Stomach (tissue), 9 donors: ENCODE data around the gene CHCHD6. TPM values are rescaled to one million over a fixed set of nuclear protein-coding genes. Genes with fewer than 3 reads are reported as not detected.

Experiments used
- DNase-seq, 2 donors: peaks; one replicate each; pipeline versions ENCODE4 v3.0.0 to v3.0.0-alpha.2; 2013 to 2019
- H3K27ac ChIP-seq, 5 donors: fragments of 200-600 bp in 4 of 5; sonication (generic) in 4 of 5; one replicate each; pipeline ENCODE4 v1.5.1; 2013 to 2019; ENCODE audit warnings: mild to moderate bottlenecking in 1 of 5, moderate library complexity in 1 of 5
- H3K27me3 ChIP-seq, 3 donors: fragments of 200-600 bp; sonication (generic); one replicate each; pipeline ENCODE4 v1.5.1; 2017 to 2019; ENCODE audit warnings: mixed run types in 1 of 3
- H3K36me3 ChIP-seq, 4 donors: fragments of 200-600 bp; sonication (generic); 1 replicate in 3 of 4; 2 replicates in 1 of 4; pipeline ENCODE4 v1.5.1; 2016 to 2019
- H3K4me1 ChIP-seq, 4 donors: fragments of 200-600 bp; sonication (generic); one replicate each; pipeline ENCODE4 v1.5.1; 2016 to 2019
- H3K4me3 ChIP-seq, 4 donors: fragments of 200-600 bp; sonication (generic) in 3 of 4; one replicate each; pipeline ENCODE4 v1.5.1; 2016 to 2019; ENCODE audit warnings: mild to moderate bottlenecking in 1 of 4
- H3K9me3 ChIP-seq, 4 donors: fragments of 200-600 bp; sonication (generic); one replicate each; pipeline ENCODE4 v1.5.1; 2016 to 2019
- CTCF ChIP-seq, 7 experiments: fragments of 450-650 bp in 4 of 7; fragments of 200-600 bp in 3 of 7; sonication (generic) in 3 of 7; IDR thresholded peaks; one replicate each; pipeline ENCODE4 v1.5.1; 2016 to 2019; ENCODE audit warnings: antibody characterized with exemption in 7 of 7, control low read depth in 2 of 7, mild to moderate bottlenecking in 1 of 7
- EP300 ChIP-seq: sonication (generic); formaldehyde crosslinking; IDR thresholded peaks from one replicate; pipeline ENCODE4 v1.6.1; 2017; ENCODE audit warnings: antibody characterized with exemption
- POLR2A ChIP-seq, 4 donors: fragments of 450-650 bp; IDR thresholded peaks; one replicate each; pipeline ENCODE4 v1.6.1; 2016; ENCODE audit warnings: antibody characterized with exemption in 4 of 4, control low read depth in 2 of 4, mild to moderate bottlenecking in 1 of 4, moderate library complexity in 1 of 4
- POLR2AphosphoS5 ChIP-seq, 3 donors: sonication (generic); formaldehyde crosslinking; IDR thresholded peaks; one replicate each; pipeline ENCODE4 v1.6.1; 2016; ENCODE audit warnings: antibody characterized with exemption in 3 of 3
- WGBS, 5 donors: extraction: QIAGEN DNeasy Blood & Tissue Kit in 3 of 5; methylation state at CpG; one replicate each; pipeline versions ENCODE4 v1.1.5 to v1.1.7; 2013 to 2018; 5-methylcytosine and 5-hydroxymethylcytosine counted together
- intact Hi-C: fragments of 100-400 bp; cut with DNase I; formaldehyde crosslinking; loops from one replicate; pipeline ENCODE4 v1.15.1; 2023; ENCODE audit warnings: low total_unique reads
- polyA plus RNA-seq, 3 donors: library from polyadenylated mRNA; stranded (reverse); fragments of 200-250 nt; gene quantifications; one replicate each; pipeline ENCODE4 v1.2.3, GENCODE V29; 2013
- total RNA-seq, 5 donors: library from RNA; depleted of rRNA; stranded (reverse); fragments of >200 nt; gene quantifications; one replicate each; pipeline versions ENCODE4 v1.1.0 to v1.2.3, GENCODE V29; 2014 to 2016
- donor health status: healthy with polysubstance abuse.
- donor health status: Bipolar disorder and iron deficiency.
- donor health status: healthy.

The CHCHD6 gene
- total and polyA plus RNA-seq, 8 donors = 4.0 to 40.8 (median 11.9) TPM; not detected in 1

DNA sequence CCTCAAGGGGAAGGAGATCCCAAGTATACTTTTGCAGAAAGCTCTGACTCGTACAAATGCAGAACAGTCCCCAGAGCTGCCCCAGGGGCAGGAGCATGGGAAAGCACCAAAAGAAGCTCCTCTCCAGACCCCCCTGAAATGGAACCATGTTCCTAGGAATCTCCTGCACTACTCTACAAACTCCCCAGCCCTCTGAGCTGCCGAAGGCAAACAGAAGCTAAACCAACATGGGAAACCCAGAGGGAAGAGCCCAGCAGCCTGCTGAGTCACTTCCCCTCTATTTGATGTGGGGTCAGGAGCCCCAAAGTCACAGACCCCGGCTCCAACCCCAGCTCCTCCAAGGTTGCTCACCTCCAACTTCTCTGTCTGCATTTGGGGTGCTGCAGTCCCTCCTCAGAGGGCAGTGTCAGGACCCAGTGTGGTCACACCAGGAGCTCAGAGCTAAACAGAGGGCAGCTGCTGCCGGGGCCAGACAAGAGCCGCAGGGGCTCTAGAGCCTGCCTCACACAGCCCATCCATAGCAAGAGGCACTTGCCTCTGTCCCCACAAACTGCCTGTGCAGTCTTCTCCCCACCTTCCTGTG lies 275.1 kb downstream of the CHCHD6 start:
- DNase-seq = no peak
- intact Hi-C loops = no loop called here
- Histone ChIP-seq H3K27ac (no peak overlapping the region), H3K4me3 (no peak overlapping the region), H3K36me3 (no peaks in the 10 kb centered on the region), H3K4me1 (peaks cover 13 to 17% (median 16%) of the 10 kb centered on the region in 4 donors), H3K27me3 (peaks cover 0 to 31% (median 0%) of the 10 kb centered on the region in 3 donors), H3K9me3 (peaks cover 8 to 13% (median 12%) of the 10 kb centered on the region in 4 donors)
- 38 to 47% (median 46%) methylated on average over 5 of the region's 5 CpGs for WGBS, 5 donors
- no peak for TF ChIP-seq CTCF (IDR thresholded peaks at IDR 0.05)
- no peak for TF ChIP-seq POLR2A (IDR thresholded peaks at IDR 0.05)
- TF ChIP-seq POLR2AphosphoS5 (IDR thresholded peaks at IDR 0.05) = no peak
- no peak for TF ChIP-seq EP300

- Histone ChIP-seq H3K9me3 (peaks cover 0 to 3% (median under 1%) of the 10 kb centered on the region in 4 donors), H3K27me3 (peaks cover 0 to 35% (median 0%) of the 10 kb centered on the region in 3 donors), H3K27ac (no peak overlapping the region), H3K36me3 (no peaks in the 10 kb centered on the region), H3K4me1 (peaks cover 19 to 29% (median 26%) of the 10 kb centered on the region in 4 donors), H3K4me3 (no peak overlapping the region)
- no peak for TF ChIP-seq POLR2AphosphoS5 (IDR thresholded peaks at IDR 0.05)
- no peak for TF ChIP-seq CTCF (IDR thresholded peaks at IDR 0.05)
- no peak for TF ChIP-seq EP300
- no peak for TF ChIP-seq POLR2A (IDR thresholded peaks at IDR 0.05)
- DNase-seq = no peak
- intact Hi-C loops = loop anchor here (5.0 kb wide), 1 partner anchor 228 kb away; no protein-coding TSS in a partner anchor
- 84 to 86% (median 86%) methylated on average over 15 of the region's 15 CpGs for WGBS, 5 donors
Observed at GRCh38 chr3:126980266-126980811, 276.3 kb downstream of the CHCHD6 start.

- H3K4me1 ChIP-seq = peaks cover 19 to 43% (median 34%) of the 10 kb centered on the region in 4 donors
- H3K27ac ChIP-seq = peak overlapping the region; percentile 49 to 87 (median 83)
- intact Hi-C loops = loop anchor here (5.0 kb wide), 1 partner anchor 230 kb away; no protein-coding TSS in a partner anchor
- H3K4me3 ChIP-seq = peak overlapping the region; percentile 41 to 59 (median 54)
- no peak for TF ChIP-seq POLR2A (IDR thresholded peaks at IDR 0.05)
- no peak for TF ChIP-seq EP300
- no peak for TF ChIP-seq POLR2AphosphoS5 (IDR thresholded peaks at IDR 0.05)
- TF ChIP-seq CTCF (IDR thresholded peaks at IDR 0.05) = no peak
- H3K27me3 ChIP-seq = peaks cover 0 to 35% (median 0%) of the 10 kb centered on the region in 3 donors
- WGBS, 5 donors = 2 to 29% (median 4%) methylated on average over 3 to 12 of the region's 12 CpGs
- DNase-seq = no peak
- H3K9me3 ChIP-seq = no peaks in the 10 kb centered on the region
- H3K36me3 ChIP-seq = no peaks in the 10 kb centered on the region
Observed at GRCh38 chr3:126982126-126982470, 278.1 kb downstream of the CHCHD6 start.

DNA sequence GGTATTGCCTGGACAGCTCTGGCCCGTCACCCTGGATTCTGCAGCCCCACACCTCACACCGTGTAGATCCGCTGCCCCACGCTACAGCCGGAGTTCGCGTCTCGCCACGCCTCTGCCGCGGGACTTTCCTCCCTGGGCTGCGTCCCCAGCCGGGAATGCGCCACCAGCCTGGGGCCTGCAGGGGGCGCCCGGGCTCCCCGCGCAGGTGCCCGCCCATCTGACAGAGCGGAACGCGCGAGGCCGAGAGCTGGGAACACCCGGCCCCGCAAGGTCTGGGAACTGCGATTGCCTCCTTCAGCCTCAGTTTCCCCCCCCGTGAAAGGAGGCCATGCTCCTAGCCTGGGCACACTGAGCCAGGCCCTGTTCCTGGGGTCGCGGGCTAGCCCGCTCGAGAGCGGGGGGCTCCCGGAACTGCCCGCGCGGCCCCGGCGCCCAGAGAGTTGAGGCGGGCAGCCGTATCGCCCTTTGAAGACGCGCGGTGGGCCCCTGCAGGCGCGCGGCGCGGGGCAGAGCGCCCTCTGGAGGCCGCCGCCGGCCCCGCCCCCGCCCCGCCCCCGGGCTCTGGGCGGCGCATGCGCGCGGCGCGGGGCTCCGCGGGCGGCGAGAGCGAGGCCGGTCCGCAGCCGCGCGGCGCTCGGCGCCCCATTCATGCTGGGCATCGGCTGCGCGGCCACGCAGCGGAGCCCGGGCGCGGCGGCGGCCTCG lies 278.6 kb downstream of the CHCHD6 start, which contains the start of gene PLXNA1:
Gene PLXNA1, plus strand, starts transcription at position 645 of the 705 bp plus-strand sequence. CDS start 5,479 bp downstream, outside the sequence.
- peak; percentile 81 to 89 for DNase-seq
- no peaks in the 10 kb centered on the region for H3K36me3 ChIP-seq
- WGBS, 5 donors = 0 to 1% (median 1%) methylated on average over 55 to 89 of the region's 89 CpGs; no CpG with 5 or more reads in 2 of the 5 donors
- peak within 1 kb of the TSS; percentile 49 to 87 (median 83) for H3K27ac ChIP-seq
- peaks cover 0 to 35% (median 0%) of the 10 kb centered on the region in 3 donors for H3K27me3 ChIP-seq
- H3K4me1 ChIP-seq = peaks cover 19 to 43% (median 34%) of the 10 kb centered on the region in 4 donors
- TF ChIP-seq CTCF (IDR thresholded peaks at IDR 0.05) (peak in 5 of 7 experiments; percentile 79 to 93 (median 89)), POLR2AphosphoS5 (IDR thresholded peaks at IDR 0.05) (no peak), POLR2A (IDR thresholded peaks at IDR 0.05) (no peak), EP300 (no peak)
- H3K4me3 ChIP-seq = peak within 1 kb of the TSS; percentile 69 to 91 (median 78)
- H3K9me3 ChIP-seq = no peaks in the 10 kb centered on the region
- intact Hi-C loops = loop anchor here (5.0 kb wide), 1 partner anchor 230 kb away; no protein-coding TSS in a partner anchor
